ENCODE measurements around the gene RTBDN.

The RTBDN gene

GRCh38 chr19:12796146-12797071 lies 38.0 kb downstream of the RTBDN start:
- H3K9me3 ChIP-seq (ENCODE audit: control insufficient read depth, insufficient read depth, low read length): no peaks in the 10 kb centered on the region
- no peak overlapping the region for H3K27ac ChIP-seq (ENCODE audit: low read depth, low read length)
- H3K79me2 ChIP-seq (ENCODE audit: control insufficient read depth, low read length): peaks cover 39% of the 10 kb centered on the region
- TF ChIP-seq EZH2phosphoT487 (IDR thresholded peaks at IDR 0.05; ENCODE audit: borderline replicate concordance, low read length) (no peak), CTCF (IDR thresholded peaks at IDR 0.05; ENCODE audit: low read depth, low read length, poor library complexity, severe bottlenecking) (peak; percentile 89)
- peak overlapping the region; percentile 55 for H3K4me2 ChIP-seq (ENCODE audit: low read length)
- H3K36me3 ChIP-seq (ENCODE audit: control insufficient read depth, low read length): peaks cover 21% of the 10 kb centered on the region
- peaks cover 13% of the 10 kb centered on the region for H3F3A ChIP-seq (ENCODE audit: control insufficient read depth, insufficient read depth)
- H3K27me3 ChIP-seq (ENCODE audit: control insufficient read depth, low read length): no peaks in the 10 kb centered on the region
- H3K4me3 ChIP-seq (ENCODE audit: low read length): peak overlapping the region; percentile 30
- no peaks in the 10 kb centered on the region for H3K9me2 ChIP-seq (replicated peaks; ENCODE audit: control insufficient read depth, low read length)
- H3K4me1 ChIP-seq (ENCODE audit: control insufficient read depth, low read length): peaks cover 31% of the 10 kb centered on the region
- 0 out of 2 replicates have a peak, but pooled peaks cover 3% of the 10 kb centered on the region for H4K20me1 ChIP-seq (ENCODE audit: control insufficient read depth, insufficient read depth, low read depth, low read length)

GRCh38 chr19:12794971-12795381 lies 39.4 kb downstream of the RTBDN start:
- Histone ChIP-seq H3K27me3 (ENCODE audit: control insufficient read depth, low read length) (no peaks in the 10 kb centered on the region), H3K4me3 (ENCODE audit: low read length) (no peak overlapping the region), H3K79me2 (ENCODE audit: control insufficient read depth, low read length) (peaks cover 29% of the 10 kb centered on the region), H3K4me1 (ENCODE audit: control insufficient read depth, low read length) (peaks cover 32% of the 10 kb centered on the region), H3F3A (ENCODE audit: control insufficient read depth, insufficient read depth) (peaks cover 17% of the 10 kb centered on the region), H3K9me2 (replicated peaks; ENCODE audit: control insufficient read depth, low read length) (no peaks in the 10 kb centered on the region), H3K27ac (ENCODE audit: low read depth, low read length) (no peak overlapping the region), H4K20me1 (ENCODE audit: control insufficient read depth, insufficient read depth, low read depth, low read length) (no peaks in the 10 kb centered on the region), H3K9me3 (ENCODE audit: control insufficient read depth, insufficient read depth, low read length) (no peaks in the 10 kb centered on the region), H3K36me3 (ENCODE audit: control insufficient read depth, low read length) (peaks cover 13% of the 10 kb centered on the region), H3K4me2 (ENCODE audit: low read length) (no peak overlapping the region)
- TF ChIP-seq EZH2phosphoT487 (IDR thresholded peaks at IDR 0.05; ENCODE audit: borderline replicate concordance, low read length) (no peak), CTCF (IDR thresholded peaks at IDR 0.05; ENCODE audit: low read depth, low read length, poor library complexity, severe bottlenecking) (no peak)

GRCh38 chr19:12794196-12794941 lies 40.0 kb downstream of the RTBDN start:
- Histone ChIP-seq H4K20me1 (ENCODE audit: control insufficient read depth, insufficient read depth, low read depth, low read length) (no peaks in the 10 kb centered on the region), H3K9me3 (ENCODE audit: control insufficient read depth, insufficient read depth, low read length) (no peaks in the 10 kb centered on the region), H3K4me2 (ENCODE audit: low read length) (peak overlapping the region; percentile 93), H3K9me2 (replicated peaks; ENCODE audit: control insufficient read depth, low read length) (no peaks in the 10 kb centered on the region), H3K4me3 (ENCODE audit: low read length) (peak overlapping the region; percentile 79), H3F3A (ENCODE audit: control insufficient read depth, insufficient read depth) (peaks cover 17% of the 10 kb centered on the region), H3K79me2 (ENCODE audit: control insufficient read depth, low read length) (peaks cover 24% of the 10 kb centered on the region), H3K4me1 (ENCODE audit: control insufficient read depth, low read length) (peaks cover 33% of the 10 kb centered on the region), H3K27me3 (ENCODE audit: control insufficient read depth, low read length) (no peaks in the 10 kb centered on the region), H3K36me3 (ENCODE audit: control insufficient read depth, low read length) (peaks cover 7% of the 10 kb centered on the region), H3K27ac (ENCODE audit: low read depth, low read length) (peak overlapping the region; percentile 24; the same call in 1 of the 2 replicates)
- TF ChIP-seq CTCF (IDR thresholded peaks at IDR 0.05; ENCODE audit: low read depth, low read length, poor library complexity, severe bottlenecking) (peak; percentile 14), EZH2phosphoT487 (IDR thresholded peaks at IDR 0.05; ENCODE audit: borderline replicate concordance, low read length) (no peak)
